ENCODE measurements around the gene ARRB1. TPM values are rescaled to one million over a fixed set of nuclear protein-coding genes. Genes with fewer than 3 reads are reported as not detected.

Gene ARRB1
- total and polyA plus RNA-seq, 2 of the 13 experiments (the other 11 are each of a cell fraction or from before 2014, with no cell fraction given), result 22.5 to 35.7 TPM

DNA sequence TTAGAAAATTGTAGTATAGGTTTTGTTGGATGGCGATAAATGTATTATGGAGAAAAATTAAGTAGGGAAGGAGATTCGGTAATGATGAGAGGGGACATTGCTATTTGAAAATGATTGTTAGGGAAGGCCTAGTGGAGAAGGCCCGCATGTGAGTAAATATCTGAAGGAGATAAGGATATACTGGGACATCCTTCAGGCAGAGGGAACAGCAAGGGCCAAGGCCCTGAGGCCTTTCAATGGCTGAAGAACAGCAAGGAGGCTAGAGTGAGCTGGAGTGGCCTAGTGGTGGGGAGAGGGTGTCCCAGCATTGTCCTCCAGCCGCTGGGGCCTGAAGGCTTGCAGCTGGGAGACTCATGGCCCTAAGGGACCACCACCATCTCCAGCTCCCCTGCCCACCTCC, 23.2 kb upstream of the ARRB1 start (continued):
- TF ChIP-seq, protein P1, sequence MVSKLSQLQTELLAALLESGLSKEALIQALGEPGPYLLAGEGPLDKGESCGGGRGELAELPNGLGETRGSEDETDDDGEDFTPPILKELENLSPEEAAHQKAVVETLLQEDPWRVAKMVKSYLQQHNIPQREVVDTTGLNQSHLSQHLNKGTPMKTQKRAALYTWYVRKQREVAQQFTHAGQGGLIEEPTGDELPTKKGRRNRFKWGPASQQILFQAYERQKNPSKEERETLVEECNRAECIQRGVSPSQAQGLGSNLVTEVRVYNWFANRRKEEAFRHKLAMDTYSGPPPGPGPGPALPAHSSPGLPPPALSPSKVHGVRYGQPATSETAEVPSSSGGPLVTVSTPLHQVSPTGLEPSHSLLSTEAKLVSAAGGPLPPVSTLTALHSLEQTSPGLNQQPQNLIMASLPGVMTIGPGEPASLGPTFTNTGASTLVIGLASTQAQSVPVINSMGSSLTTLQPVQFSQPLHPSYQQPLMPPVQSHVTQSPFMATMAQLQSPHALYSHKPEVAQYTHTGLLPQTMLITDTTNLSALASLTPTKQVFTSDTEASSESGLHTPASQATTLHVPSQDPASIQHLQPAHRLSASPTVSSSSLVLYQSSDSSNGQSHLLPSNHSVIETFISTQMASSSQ (IDR thresholded peaks at IDR 0.05; ENCODE audit: low read depth), result no peak
- TF ChIP-seq, protein P1 (CRISPR knock-in tag; IDR thresholded peaks at IDR 0.05; ENCODE audit: borderline replicate concordance), result no peak
- TF ChIP-seq CSRNP2 (CRISPR knock-in tag; conservative IDR thresholded peaks at IDR 0.05; ENCODE audit: low read depth) (no peak), HMG20B (CRISPR knock-in tag; conservative IDR thresholded peaks at IDR 0.05) (no peak), THAP9 (CRISPR knock-in tag; IDR thresholded peaks at IDR 0.05; ENCODE audit: borderline replicate concordance) (no peak), POGK (CRISPR knock-in tag; conservative IDR thresholded peaks at IDR 0.05) (no peak), ZKSCAN8 (CRISPR knock-in tag; IDR thresholded peaks at IDR 0.05; ENCODE audit: borderline replicate concordance) (no peak)
